ENCODE data around the gene KHDC4. TPM values are rescaled to one million over a fixed set of nuclear protein-coding genes. Genes with fewer than 3 reads are reported as not detected.

The KHDC4 gene
- total RNA-seq, 1 donor: 37.3 TPM

DNA sequence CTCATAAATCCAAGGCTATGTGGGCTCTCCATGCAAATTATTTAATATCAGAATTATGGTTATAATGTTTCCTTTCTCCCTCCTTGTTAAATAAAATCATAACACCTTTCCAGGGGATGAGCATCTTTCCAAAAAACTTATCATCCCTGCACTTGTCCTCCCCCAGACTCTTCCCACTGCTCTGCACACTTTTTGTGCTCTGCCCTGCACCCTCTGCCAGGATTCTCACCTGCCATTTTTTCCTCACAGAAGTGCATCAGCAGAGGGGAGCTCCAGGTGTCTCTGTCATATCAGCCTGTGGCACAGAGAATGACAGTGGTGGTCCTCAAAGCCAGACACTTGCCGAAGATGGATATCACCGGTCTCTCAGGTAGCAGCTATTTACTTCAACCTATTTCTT, 54.0 kb downstream of the KHDC4 start:
- no peaks in the 10 kb centered on the region for H3K9me3 ChIP-seq (ENCODE audit: low read depth, low read length)
- H3K4me1 ChIP-seq (ENCODE audit: insufficient read depth, low read length): peaks cover 17% of the 10 kb centered on the region
- TF ChIP-seq, protein P1, sequence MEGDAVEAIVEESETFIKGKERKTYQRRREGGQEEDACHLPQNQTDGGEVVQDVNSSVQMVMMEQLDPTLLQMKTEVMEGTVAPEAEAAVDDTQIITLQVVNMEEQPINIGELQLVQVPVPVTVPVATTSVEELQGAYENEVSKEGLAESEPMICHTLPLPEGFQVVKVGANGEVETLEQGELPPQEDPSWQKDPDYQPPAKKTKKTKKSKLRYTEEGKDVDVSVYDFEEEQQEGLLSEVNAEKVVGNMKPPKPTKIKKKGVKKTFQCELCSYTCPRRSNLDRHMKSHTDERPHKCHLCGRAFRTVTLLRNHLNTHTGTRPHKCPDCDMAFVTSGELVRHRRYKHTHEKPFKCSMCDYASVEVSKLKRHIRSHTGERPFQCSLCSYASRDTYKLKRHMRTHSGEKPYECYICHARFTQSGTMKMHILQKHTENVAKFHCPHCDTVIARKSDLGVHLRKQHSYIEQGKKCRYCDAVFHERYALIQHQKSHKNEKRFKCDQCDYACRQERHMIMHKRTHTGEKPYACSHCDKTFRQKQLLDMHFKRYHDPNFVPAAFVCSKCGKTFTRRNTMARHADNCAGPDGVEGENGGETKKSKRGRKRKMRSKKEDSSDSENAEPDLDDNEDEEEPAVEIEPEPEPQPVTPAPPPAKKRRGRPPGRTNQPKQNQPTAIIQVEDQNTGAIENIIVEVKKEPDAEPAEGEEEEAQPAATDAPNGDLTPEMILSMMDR (IDR thresholded peaks at IDR 0.05; ENCODE audit: extremely low read depth, low read depth, low read length): no peak
- H3K36me3 ChIP-seq (ENCODE audit: insufficient read depth, low read length): peaks cover 9% of the 10 kb centered on the region
- H2AFZ ChIP-seq (ENCODE audit: low read length): no peak overlapping the region
- H3K79me2 ChIP-seq (ENCODE audit: insufficient read depth, low read length): no peaks in the 10 kb centered on the region
- H3K4me2 ChIP-seq (ENCODE audit: insufficient read depth, low read length): no peak overlapping the region
- no peak overlapping the region for H3K27ac ChIP-seq (ENCODE audit: low read depth, low read length)
- no peaks in the 10 kb centered on the region for H3K27me3 ChIP-seq (ENCODE audit: insufficient read depth, low read length)
- H3K4me3 ChIP-seq (ENCODE audit: insufficient read depth, low read length): no peak overlapping the region
- H4K20me1 ChIP-seq (ENCODE audit: insufficient read depth, low read length): no peaks in the 10 kb centered on the region
- no peak for DNase-seq (ENCODE audit: insufficient read length, low spot score, missing footprints)

DNA sequence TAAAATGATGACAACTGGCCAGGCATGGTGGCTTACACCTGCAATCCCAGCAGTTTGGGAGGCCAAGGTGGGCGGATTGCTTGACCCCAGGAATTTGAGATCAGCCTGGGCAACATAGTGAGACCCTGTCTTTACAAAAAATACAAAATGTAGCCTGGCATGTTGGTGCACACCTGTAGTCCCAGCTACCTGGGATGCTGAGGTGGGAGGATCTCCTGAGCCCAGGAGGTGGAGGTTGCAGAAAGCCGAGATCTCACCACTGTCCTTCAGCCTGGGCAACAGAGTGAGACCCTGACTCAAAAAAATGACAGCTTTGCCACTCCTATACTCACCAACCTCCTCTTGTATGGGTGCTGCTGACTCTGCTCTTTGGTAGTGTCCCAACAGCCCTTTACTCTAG, 56.3 kb downstream of the KHDC4 start:
- Histone ChIP-seq H3K36me3 (ENCODE audit: insufficient read depth, low read length) (peaks cover 9% of the 10 kb centered on the region), H3K9me3 (ENCODE audit: low read depth, low read length) (no peaks in the 10 kb centered on the region), H3K27me3 (ENCODE audit: insufficient read depth, low read length) (no peaks in the 10 kb centered on the region), H3K4me3 (ENCODE audit: insufficient read depth, low read length) (no peak overlapping the region), H3K27ac (ENCODE audit: low read depth, low read length) (no peak overlapping the region), H3K4me1 (ENCODE audit: insufficient read depth, low read length) (peaks cover 4% of the 10 kb centered on the region), H3K79me2 (ENCODE audit: insufficient read depth, low read length) (no peaks in the 10 kb centered on the region), H2AFZ (ENCODE audit: low read length) (no peak overlapping the region), H3K4me2 (ENCODE audit: insufficient read depth, low read length) (no peak overlapping the region), H4K20me1 (ENCODE audit: insufficient read depth, low read length) (no peaks in the 10 kb centered on the region)
- DNase-seq (ENCODE audit: insufficient read length, low spot score, missing footprints): no peak
- TF ChIP-seq, protein P1 (IDR thresholded peaks at IDR 0.05; ENCODE audit: extremely low read depth, low read depth, low read length): no peak

DNA sequence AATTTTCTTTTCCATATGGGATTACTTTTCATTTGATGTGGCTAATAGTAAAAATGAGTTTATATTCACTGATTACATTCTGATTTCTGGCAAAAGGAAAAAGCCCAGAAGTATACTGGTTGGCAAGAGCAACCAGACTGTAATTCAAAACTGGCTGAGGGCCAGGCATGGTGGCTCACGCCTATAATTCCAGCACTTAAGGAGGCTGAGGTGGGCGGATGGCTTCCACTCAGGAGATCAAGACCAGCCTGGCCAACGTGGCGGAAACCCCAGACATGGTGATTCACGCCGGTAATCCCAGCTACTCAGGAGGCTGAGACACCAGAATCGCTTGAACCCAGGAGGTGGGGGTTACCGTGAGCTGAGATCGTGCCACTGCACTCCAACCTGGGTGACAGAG, 60.4 kb downstream of the KHDC4 start:
- no peak for DNase-seq (ENCODE audit: insufficient read length, low spot score, missing footprints)
- Histone ChIP-seq H3K27me3 (ENCODE audit: insufficient read depth, low read length) (no peaks in the 10 kb centered on the region), H3K27ac (ENCODE audit: low read depth, low read length) (no peak overlapping the region), H2AFZ (ENCODE audit: low read length) (no peak overlapping the region), H3K4me1 (ENCODE audit: insufficient read depth, low read length) (peaks cover 4% of the 10 kb centered on the region), H3K79me2 (ENCODE audit: insufficient read depth, low read length) (peaks cover 7% of the 10 kb centered on the region), H3K36me3 (ENCODE audit: insufficient read depth, low read length) (no peaks in the 10 kb centered on the region), H4K20me1 (ENCODE audit: insufficient read depth, low read length) (no peaks in the 10 kb centered on the region), H3K4me2 (ENCODE audit: insufficient read depth, low read length) (no peak overlapping the region), H3K9me3 (ENCODE audit: low read depth, low read length) (no peaks in the 10 kb centered on the region), H3K4me3 (ENCODE audit: insufficient read depth, low read length) (no peak overlapping the region)
- TF ChIP-seq, protein P1 (IDR thresholded peaks at IDR 0.05; ENCODE audit: extremely low read depth, low read depth, low read length): no peak

DNA sequence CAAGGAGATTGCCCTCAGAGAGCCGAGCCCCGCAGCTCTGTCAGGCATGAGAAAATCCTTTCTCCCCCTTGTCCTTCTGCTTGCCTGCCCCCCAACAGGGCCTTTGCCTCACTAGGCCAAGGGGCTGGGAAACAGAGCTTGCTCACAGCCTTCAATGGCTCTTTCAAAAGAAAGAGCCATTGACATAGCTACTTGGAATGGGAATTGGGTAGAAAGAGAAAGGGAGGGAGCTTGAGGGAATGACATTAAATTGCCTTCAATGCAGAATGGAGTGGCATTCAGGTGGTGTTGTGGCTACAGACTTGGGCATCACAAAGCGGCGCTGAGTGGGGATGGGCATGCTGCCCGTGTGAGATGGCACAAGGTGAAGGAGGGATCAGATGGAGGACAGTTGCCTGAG, 61.7 kb downstream of the KHDC4 start:
- Histone ChIP-seq H3K4me3 (ENCODE audit: insufficient read depth, low read length) (no peak overlapping the region), H3K36me3 (ENCODE audit: insufficient read depth, low read length) (no peaks in the 10 kb centered on the region), H4K20me1 (ENCODE audit: insufficient read depth, low read length) (no peaks in the 10 kb centered on the region), H3K4me2 (ENCODE audit: insufficient read depth, low read length) (no peak overlapping the region), H3K9me3 (ENCODE audit: low read depth, low read length) (no peaks in the 10 kb centered on the region), H3K27me3 (ENCODE audit: insufficient read depth, low read length) (no peaks in the 10 kb centered on the region), H3K27ac (ENCODE audit: low read depth, low read length) (no peak overlapping the region), H2AFZ (ENCODE audit: low read length) (no peak overlapping the region), H3K79me2 (ENCODE audit: insufficient read depth, low read length) (peaks cover 7% of the 10 kb centered on the region), H3K4me1 (ENCODE audit: insufficient read depth, low read length) (peaks cover 4% of the 10 kb centered on the region)
- DNase-seq (ENCODE audit: insufficient read length, low spot score, missing footprints): no peak
- TF ChIP-seq, protein P1 (IDR thresholded peaks at IDR 0.05; ENCODE audit: extremely low read depth, low read depth, low read length): no peak
